MCF 10A (cell line): ENCODE data around the gene PTPRG. TPM values are rescaled to one million over a fixed set of nuclear protein-coding genes. Genes with fewer than 3 reads are reported as not detected.

Source experiments
- BruUV-seq: library from RNA; stranded (reverse); fragments of 400-500 nt; replicated peaks from 2 replicates; lab custom pipeline; 2021; lab: Mats Ljungman, UMichigan
- CTCF ChIA-PET: fragments of 300-600 bp; sonication (Branson Sonifier 250); formaldehyde crosslinking; extraction: SDS; loops from one replicate; lab custom pipeline; 2021; ENCODE audit warnings: antibody characterized with exemption, inconsistent platforms; lab: Yijun Ruan, JAX
- POLR2A ChIA-PET: fragments of 300-600, 350-650 bp; sonication (Branson Sonifier 250); formaldehyde crosslinking; extraction: SDS; loops from one replicate; lab custom pipeline; 2020; ENCODE audit warnings: antibody characterized with exemption, inconsistent platforms; lab: Yijun Ruan, JAX
- DNase-seq: peaks from one replicate; pipeline ENCODE4 v3.0.0-alpha.2; 2018; ENCODE audit not compliant: unreplicated experiment
- H3K27ac Mint-ChIP-seq: one replicate; pipeline ENCODE4 v1.8.0; 2022; ENCODE audit warnings: mild to moderate bottlenecking, low read depth, mixed read lengths; ENCODE audit not compliant: unreplicated experiment
- H3K27me3 Mint-ChIP-seq: one replicate; pipeline ENCODE4 v1.8.0; 2022; ENCODE audit warnings: mixed read lengths; ENCODE audit not compliant: insufficient read depth, unreplicated experiment
- H3K36me3 Mint-ChIP-seq: one replicate; pipeline ENCODE4 v1.8.0; 2022; ENCODE audit warnings: mild to moderate bottlenecking, moderate library complexity, mixed read lengths; ENCODE audit not compliant: insufficient read depth, unreplicated experiment
- H3K4me1 Mint-ChIP-seq: one replicate; pipeline ENCODE4 v1.8.0; 2022; ENCODE audit warnings: mixed read lengths; ENCODE audit not compliant: insufficient read depth, unreplicated experiment
- H3K4me3 Mint-ChIP-seq: one replicate; pipeline ENCODE4 v1.8.0; 2022; ENCODE audit warnings: mild to moderate bottlenecking, moderate library complexity, mixed read lengths; ENCODE audit not compliant: unreplicated experiment
- H3K9me3 Mint-ChIP-seq: one replicate; pipeline ENCODE4 v1.8.0; 2022; ENCODE audit warnings: mixed read lengths; ENCODE audit not compliant: unreplicated experiment
- intact Hi-C: fragments of 100-400 bp; cut with micrococcal nuclease; formaldehyde crosslinking; loops from 2 replicates; pipeline ENCODE4 v1.14.1; 2022
- total RNA-seq: library from RNA; stranded (reverse); gene quantifications from 2 replicates; pipeline ENCODE4 v1.2.3, GENCODE V29; 2022
- TF ChIP-seq, protein P1 (sequence below): fragments of 200-600 bp; IDR thresholded peaks from one replicate; pipeline ENCODE4 v1.8.0; 2022; ENCODE audit warnings: antibody characterized with exemption, mild to moderate bottlenecking; ENCODE audit not compliant: unreplicated experiment

The PTPRG gene
- total RNA-seq, 1 experiment from 2014 or later = 54.5 TPM

DNA sequence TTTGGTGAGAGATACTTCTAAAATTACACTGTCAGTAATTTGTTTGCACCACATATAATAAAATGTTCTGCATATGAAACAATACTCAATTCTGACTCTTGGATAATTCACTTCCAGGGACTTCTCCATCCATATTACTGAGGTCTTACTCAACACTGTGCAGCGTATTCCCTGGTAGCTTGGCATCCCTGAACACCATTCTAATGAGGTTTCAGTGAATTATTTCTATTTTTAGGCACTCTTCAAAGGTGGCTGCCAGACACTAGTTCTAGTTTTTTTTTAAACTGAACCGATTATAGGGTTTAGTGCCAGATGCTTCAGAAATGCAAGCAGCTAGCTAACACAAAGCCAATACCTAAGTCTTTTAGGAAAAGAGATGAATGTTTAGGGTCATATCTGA lies 528.7 kb downstream of the PTPRG start:
- Mint-ChIP-seq H3K9me3 (no peaks in the 10 kb centered on the region), H3K4me1 (no peaks in the 10 kb centered on the region), H3K27ac (no peak overlapping the region), H3K27me3 (no peaks in the 10 kb centered on the region), H3K36me3 (no peaks in the 10 kb centered on the region), H3K4me3 (no peak overlapping the region)
- intact Hi-C loops = no loop called here
- ChIA-PET CTCF (no interaction called here), POLR2A (no interaction called here)
- DNase-seq = no peak
- TF ChIP-seq, protein P1, sequence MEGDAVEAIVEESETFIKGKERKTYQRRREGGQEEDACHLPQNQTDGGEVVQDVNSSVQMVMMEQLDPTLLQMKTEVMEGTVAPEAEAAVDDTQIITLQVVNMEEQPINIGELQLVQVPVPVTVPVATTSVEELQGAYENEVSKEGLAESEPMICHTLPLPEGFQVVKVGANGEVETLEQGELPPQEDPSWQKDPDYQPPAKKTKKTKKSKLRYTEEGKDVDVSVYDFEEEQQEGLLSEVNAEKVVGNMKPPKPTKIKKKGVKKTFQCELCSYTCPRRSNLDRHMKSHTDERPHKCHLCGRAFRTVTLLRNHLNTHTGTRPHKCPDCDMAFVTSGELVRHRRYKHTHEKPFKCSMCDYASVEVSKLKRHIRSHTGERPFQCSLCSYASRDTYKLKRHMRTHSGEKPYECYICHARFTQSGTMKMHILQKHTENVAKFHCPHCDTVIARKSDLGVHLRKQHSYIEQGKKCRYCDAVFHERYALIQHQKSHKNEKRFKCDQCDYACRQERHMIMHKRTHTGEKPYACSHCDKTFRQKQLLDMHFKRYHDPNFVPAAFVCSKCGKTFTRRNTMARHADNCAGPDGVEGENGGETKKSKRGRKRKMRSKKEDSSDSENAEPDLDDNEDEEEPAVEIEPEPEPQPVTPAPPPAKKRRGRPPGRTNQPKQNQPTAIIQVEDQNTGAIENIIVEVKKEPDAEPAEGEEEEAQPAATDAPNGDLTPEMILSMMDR = no peak
- BruUV-seq = no TSS peak

DNA sequence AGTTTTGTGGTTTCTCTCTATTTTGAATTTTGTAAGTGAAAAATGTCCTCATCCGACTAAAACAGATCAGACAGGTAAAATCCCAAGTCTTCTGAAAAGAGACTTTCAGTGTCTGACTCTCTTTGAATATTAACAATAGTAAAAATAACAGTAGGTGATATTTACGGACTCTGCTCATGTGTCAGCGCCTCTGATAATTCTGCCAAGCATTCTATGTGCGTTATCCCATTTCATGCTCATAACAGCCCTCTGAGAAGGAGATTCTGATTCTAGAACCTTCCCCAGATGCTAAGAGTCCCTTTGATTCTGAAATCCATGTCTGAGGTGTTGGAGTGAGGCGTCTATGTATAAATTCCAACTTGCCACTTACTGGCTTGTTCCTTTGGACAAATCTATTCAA lies 529.1 kb downstream of the PTPRG start:
- no peak for DNase-seq
- ChIA-PET POLR2A (no interaction called here), CTCF (no interaction called here)
- Mint-ChIP-seq H3K27ac (no peak overlapping the region), H3K9me3 (no peaks in the 10 kb centered on the region), H3K36me3 (no peaks in the 10 kb centered on the region), H3K27me3 (no peaks in the 10 kb centered on the region), H3K4me3 (no peak overlapping the region), H3K4me1 (no peaks in the 10 kb centered on the region)
- no TSS peak for BruUV-seq
- intact Hi-C loops = no loop called here
- TF ChIP-seq, protein P1 = no peak

DNA sequence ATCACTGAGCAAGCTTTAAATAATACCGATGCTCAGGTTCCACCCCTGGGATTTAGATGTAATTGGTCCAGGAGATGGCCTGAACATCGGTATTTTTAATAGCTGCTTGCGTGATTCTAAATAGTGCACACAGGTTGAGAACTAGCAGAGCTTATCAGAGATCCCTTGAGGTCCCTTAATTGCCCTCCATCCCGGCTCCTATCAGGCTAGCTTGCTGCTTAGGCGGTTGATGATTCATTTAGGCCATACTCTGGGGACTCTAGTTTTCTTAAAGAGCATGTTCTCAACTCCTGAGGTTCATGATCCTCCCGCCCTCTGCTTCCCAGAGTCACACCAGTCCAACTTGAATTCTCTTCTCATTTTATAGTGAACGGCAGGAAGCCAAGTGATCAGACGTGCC lies 531.7 kb downstream of the PTPRG start:
- no peaks in the 10 kb centered on the region for H3K36me3 Mint-ChIP-seq
- ChIA-PET POLR2A (no interaction called here), CTCF (interaction anchor here (0.6 kb wide), 1 partner anchor 686 kb away, joined by 3 read pairs; no protein-coding TSS in a partner anchor)
- no peaks in the 10 kb centered on the region for H3K27me3 Mint-ChIP-seq
- no TSS peak for BruUV-seq
- intact Hi-C loops = no loop called here
- DNase-seq = no peak
- H3K4me3 Mint-ChIP-seq = no peak overlapping the region
- TF ChIP-seq, protein P1 = no peak
- H3K9me3 Mint-ChIP-seq = no peaks in the 10 kb centered on the region
- no peaks in the 10 kb centered on the region for H3K4me1 Mint-ChIP-seq
- H3K27ac Mint-ChIP-seq = no peak overlapping the region

DNA sequence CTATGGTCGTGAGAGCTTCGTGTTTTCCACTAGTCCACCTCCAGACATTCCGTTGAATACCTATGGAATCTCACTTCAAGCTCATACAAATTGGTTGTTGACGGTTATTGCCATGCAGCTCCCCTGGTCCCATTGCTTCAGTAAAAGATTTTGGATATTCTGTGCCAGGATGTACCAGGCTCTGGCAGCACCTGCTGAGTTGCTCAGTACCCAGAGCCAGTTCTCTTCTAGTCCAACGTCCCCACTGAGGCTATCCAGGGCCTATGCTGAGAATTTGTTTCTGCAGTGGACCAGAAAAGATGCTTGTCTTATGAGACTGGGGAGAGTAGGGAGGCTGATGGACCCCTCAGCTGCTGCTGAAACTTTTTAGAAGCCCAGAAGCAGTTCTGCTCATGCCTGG lies 533.1 kb downstream of the PTPRG start:
- no peaks in the 10 kb centered on the region for H3K9me3 Mint-ChIP-seq
- BruUV-seq = no TSS peak
- no peaks in the 10 kb centered on the region for H3K4me1 Mint-ChIP-seq
- TF ChIP-seq, protein P1 = no peak
- intact Hi-C loops = no loop called here
- H3K27ac Mint-ChIP-seq = no peak overlapping the region
- no peak for DNase-seq
- H3K4me3 Mint-ChIP-seq = no peak overlapping the region
- ChIA-PET POLR2A (no interaction called here), CTCF (interaction anchor here (0.8 to 1.4 kb wide), 2 partner anchors 10 to 94 kb away, joined by 3 to 4 read pairs; no protein-coding TSS in a partner anchor)
- no peaks in the 10 kb centered on the region for H3K27me3 Mint-ChIP-seq
- H3K36me3 Mint-ChIP-seq = no peaks in the 10 kb centered on the region
